ENCODE measurements around the gene RAB11FIP4.

DNA sequence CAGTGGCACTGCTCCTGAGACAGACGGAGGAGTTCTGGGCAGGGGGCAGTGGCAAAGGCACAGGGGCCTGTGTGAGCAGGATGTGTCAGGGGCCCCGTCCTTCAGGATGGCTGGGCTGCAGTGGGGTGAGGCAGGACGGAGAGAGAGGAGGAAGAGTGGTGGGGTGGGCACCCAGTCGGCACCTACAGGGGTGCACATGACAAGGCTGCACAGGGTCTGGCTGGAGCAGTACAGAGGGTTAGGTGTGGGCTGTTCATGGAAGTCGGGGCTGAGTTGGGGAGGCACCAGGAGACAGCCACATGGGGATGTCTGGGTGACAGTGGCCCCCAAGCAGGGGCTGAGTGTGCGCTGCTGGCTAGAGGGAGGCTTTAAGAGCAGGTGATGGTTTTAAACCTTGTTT lies 106.0 kb downstream of the RAB11FIP4 start:
- no peak for TF ChIP-seq BMI1 (IDR thresholded peaks at IDR 0.05; ENCODE audit: borderline replicate concordance)
- TF ChIP-seq, protein P1, sequence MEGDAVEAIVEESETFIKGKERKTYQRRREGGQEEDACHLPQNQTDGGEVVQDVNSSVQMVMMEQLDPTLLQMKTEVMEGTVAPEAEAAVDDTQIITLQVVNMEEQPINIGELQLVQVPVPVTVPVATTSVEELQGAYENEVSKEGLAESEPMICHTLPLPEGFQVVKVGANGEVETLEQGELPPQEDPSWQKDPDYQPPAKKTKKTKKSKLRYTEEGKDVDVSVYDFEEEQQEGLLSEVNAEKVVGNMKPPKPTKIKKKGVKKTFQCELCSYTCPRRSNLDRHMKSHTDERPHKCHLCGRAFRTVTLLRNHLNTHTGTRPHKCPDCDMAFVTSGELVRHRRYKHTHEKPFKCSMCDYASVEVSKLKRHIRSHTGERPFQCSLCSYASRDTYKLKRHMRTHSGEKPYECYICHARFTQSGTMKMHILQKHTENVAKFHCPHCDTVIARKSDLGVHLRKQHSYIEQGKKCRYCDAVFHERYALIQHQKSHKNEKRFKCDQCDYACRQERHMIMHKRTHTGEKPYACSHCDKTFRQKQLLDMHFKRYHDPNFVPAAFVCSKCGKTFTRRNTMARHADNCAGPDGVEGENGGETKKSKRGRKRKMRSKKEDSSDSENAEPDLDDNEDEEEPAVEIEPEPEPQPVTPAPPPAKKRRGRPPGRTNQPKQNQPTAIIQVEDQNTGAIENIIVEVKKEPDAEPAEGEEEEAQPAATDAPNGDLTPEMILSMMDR (IDR thresholded peaks at IDR 0.05 in 2 of 3, conservative IDR thresholded peaks at IDR 0.05 in 1 of 3; ENCODE audit: control insufficient read depth in 2 of 3, extremely low read depth in 1 of 3, insufficient read depth in 1 of 3, low read depth in 3 of 3, low read length in 3 of 3), result no peak
- TF ChIP-seq POLR2A (IDR thresholded peaks at IDR 0.05; ENCODE audit: low read depth, low read length), result no peak
- TF ChIP-seq SP1 (IDR thresholded peaks at IDR 0.05; ENCODE audit: low read depth, low read length), result no peak
- no peak for TF ChIP-seq RAD21 (IDR thresholded peaks at IDR 0.05; ENCODE audit: insufficient read depth, low read depth, low read length)
- no peak for TF ChIP-seq ESRRA (IDR thresholded peaks at IDR 0.05; ENCODE audit: low read length)
- TF ChIP-seq TAF1 (IDR thresholded peaks at IDR 0.05; ENCODE audit: borderline replicate concordance, low read depth, low read length), result no peak
